Muscle of leg (tissue), 11 donors: Measurements from ENCODE around the gene ARAP1. TPM values are rescaled to one million over a fixed set of nuclear protein-coding genes. Genes with fewer than 3 reads are reported as not detected.

Experiments
- DNase-seq: peaks from one replicate; pipeline ENCODE4 v3.0.0; 2013
- H3K27ac ChIP-seq: one replicate; pipeline ENCODE4 v1.5.1; 2013; ENCODE audit warnings: mild to moderate bottlenecking, low read length, control low read depth
- H3K27me3 ChIP-seq: one replicate; pipeline ENCODE4 v1.6.1; 2013; ENCODE audit warnings: low read length; ENCODE audit not compliant: control insufficient read depth, insufficient read depth
- H3K36me3 ChIP-seq: one replicate; pipeline ENCODE4 v1.6.1; 2013; ENCODE audit warnings: low read length; ENCODE audit not compliant: control insufficient read depth, insufficient read depth
- H3K4me1 ChIP-seq: one replicate; pipeline ENCODE4 v1.6.1; 2013; ENCODE audit warnings: low read length; ENCODE audit not compliant: control insufficient read depth, insufficient read depth
- H3K4me3 ChIP-seq: one replicate; pipeline ENCODE4 v1.5.1; 2013; ENCODE audit warnings: low read length, control low read depth
- H3K9me3 ChIP-seq: replicated peaks from 2 replicates; pipeline ENCODE4 v1.6.1; 2013; ENCODE audit warnings: low read depth, low read length; ENCODE audit not compliant: control insufficient read depth
- WGBS: methylation state at CpG from one replicate; pipeline ENCODE4 v1.1.5; 2013; ENCODE audit warnings: missing lambda C conversion rate; ENCODE audit not compliant: insufficient coverage; 5-methylcytosine and 5-hydroxymethylcytosine counted together
- polyA plus RNA-seq, 8 donors: library from polyadenylated mRNA; unstranded; fragments of 120-200 nt; gene quantifications; one replicate each; pipeline versions ENCODE4 v1.2.1 to v1.2.3, GENCODE V29; 2013; ENCODE audit warnings: inconsistent platforms in 1 of 8, low replicate concordance in 1 of 8; ENCODE audit not compliant: insufficient read length in 8 of 8, insufficient read depth in 1 of 8
- total RNA-seq: library from RNA; stranded (reverse); fragments of 120-200 nt; gene quantifications from one replicate; pipeline ENCODE4 v1.2.4, GENCODE V29; 2013

Gene ARAP1
- total and polyA plus RNA-seq, 9 donors, result 56.1 to 75.1 (median 62.8) TPM

DNA sequence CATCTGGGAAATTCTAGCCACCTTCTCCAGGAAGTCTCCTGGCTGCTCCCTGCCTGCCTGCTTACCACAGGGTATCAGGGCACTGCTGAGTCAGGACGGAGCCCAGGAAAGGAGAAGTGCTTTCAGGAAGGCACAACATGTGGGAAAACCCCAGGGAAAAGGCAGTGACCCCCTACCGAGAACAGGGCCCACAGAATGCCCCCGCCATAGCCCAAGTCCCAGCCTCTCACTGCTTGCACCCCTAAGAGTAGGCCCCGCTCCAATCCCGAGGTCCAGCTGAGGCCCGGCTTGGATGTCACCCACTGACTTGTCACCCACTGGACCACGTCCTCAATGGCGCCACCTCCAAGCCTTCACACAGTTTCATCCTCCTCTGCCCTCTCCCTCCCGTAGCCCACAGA, 34.1 kb downstream of the ARAP1 start:
- Histone ChIP-seq H3K9me3 (no peaks in the 10 kb centered on the region), H3K4me3 (no peak overlapping the region), H3K36me3 (peaks cover 24% of the 10 kb centered on the region), H3K27ac (no peak overlapping the region), H3K4me1 (peaks cover 73% of the 10 kb centered on the region), H3K27me3 (no peaks in the 10 kb centered on the region)
- DNase-seq, result no peak
- 80% methylated on average over 9 of the region's 9 CpGs for WGBS

DNA sequence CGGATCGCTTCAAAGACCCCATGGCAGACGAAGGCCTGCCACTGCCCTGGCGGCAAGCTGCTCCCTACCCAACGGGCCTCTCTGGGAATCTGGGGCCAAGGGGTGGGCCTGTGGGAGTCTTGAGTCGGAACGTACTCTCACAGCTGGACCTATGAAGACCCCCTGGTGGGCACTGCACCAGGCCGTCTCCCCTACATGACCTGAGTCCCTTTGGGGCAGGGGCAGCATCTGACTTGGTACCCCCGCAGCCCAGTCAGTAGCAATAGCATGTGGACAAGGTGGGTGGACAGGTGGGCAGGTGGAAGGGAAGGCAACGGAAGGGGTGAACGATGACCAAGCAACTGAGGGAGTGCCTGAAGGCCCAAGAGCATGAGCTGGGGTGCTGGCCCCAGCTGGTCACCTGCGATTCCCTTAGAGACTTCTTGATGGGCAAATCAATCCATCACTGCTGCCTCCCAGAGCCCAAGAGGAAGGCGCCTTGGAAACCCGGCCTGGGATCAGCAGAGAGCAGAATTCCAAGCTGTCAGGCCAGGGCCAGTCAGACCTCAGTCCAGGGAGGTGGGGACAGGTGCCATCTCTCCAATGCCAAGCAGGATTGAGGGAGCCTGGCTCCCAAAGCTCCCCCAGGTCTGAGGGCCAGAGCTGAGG, 35.3 kb downstream of the ARAP1 start:
- H3K4me3 ChIP-seq, result no peak overlapping the region
- peaks cover 76% of the 10 kb centered on the region for H3K4me1 ChIP-seq
- H3K27me3 ChIP-seq, result no peaks in the 10 kb centered on the region
- peaks cover 30% of the 10 kb centered on the region for H3K36me3 ChIP-seq
- peak overlapping the region; percentile 74 for H3K27ac ChIP-seq
- 71% methylated on average over 10 of the region's 14 CpGs for WGBS
- no peak for DNase-seq
- no peaks in the 10 kb centered on the region for H3K9me3 ChIP-seq

DNA sequence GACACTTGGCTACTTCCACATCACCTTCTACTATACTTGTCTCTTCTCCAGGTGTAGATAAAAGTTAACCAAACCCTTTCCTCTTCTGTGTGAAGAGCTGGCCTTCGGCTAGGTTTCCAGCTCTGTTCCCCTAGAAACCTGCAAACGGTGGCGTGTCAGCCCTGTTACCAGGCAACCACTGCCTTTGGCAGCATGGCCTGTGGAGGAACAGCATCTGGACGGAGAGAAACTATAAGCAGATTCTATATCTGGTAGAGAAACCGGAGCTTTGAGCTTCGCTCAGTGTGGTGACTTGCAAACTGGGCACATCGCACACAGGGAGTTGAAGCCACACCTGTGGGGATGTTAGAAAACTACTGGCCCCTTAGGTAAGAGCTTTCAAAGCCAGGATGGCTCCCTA, 35.9 kb downstream of the ARAP1 start:
- DNase-seq, result peak; percentile 93
- 21% methylated on average over 6 of the region's 7 CpGs for WGBS
- Histone ChIP-seq H3K9me3 (no peaks in the 10 kb centered on the region), H3K27me3 (no peaks in the 10 kb centered on the region), H3K36me3 (peaks cover 36% of the 10 kb centered on the region), H3K4me3 (no peak overlapping the region), H3K4me1 (peaks cover 72% of the 10 kb centered on the region), H3K27ac (peak overlapping the region; percentile 74)

DNA sequence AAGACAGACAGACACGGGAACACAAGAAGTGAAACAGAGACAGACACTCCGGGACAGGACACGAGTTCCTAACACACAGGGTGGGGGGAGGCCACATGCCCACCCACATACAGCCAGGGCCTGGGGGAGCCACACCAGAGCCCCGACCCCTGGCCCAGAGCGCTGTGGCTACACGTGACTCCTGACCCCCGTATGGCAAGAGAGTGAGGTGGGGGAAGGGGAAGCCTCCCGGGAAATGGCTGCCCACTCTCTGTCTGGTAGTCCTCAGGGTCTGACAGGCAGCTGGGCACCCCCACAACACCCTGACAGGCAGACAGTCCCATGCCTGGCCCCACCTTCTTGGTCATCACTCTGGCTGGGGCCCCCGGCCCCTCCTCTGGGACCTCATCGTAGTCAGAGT, 39.4 kb downstream of the ARAP1 start:
- 7% methylated on average over 5 of the region's 10 CpGs for WGBS
- H3K27ac ChIP-seq, result peak overlapping the region; percentile 35
- peaks cover 41% of the 10 kb centered on the region for H3K4me1 ChIP-seq
- H3K9me3 ChIP-seq, result no peaks in the 10 kb centered on the region
- DNase-seq, result no peak
- H3K4me3 ChIP-seq, result no peak overlapping the region
- H3K36me3 ChIP-seq, result peaks cover 60% of the 10 kb centered on the region
- no peaks in the 10 kb centered on the region for H3K27me3 ChIP-seq

DNA sequence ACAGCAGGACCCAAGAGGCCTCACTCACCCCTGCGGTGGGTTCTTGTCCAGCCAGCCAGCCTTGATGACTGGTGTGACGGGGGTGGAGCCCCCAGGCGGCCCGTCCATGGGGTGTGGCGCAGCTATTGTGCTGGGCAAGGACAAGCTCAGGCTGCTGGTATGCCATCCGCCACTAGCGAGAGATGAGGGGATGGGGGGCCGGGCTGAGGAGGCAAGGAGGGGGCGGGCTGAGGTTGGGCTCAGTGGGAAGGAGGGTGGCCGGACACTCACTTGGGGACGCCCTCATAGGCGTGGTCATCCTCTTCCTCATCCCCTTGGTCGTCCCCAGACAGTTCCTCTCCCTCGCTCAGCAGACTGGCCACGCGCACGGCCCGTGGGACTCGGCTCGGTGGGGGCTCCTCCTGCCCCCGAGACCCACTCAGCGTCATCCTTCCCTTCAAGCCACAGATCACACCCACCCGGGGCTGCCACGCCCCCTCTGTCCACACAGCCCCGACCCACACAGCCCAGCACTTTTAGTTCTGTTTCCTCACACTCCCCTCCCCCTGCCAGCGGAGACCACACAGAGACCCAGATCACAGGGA, 39.9 kb downstream of the ARAP1 start:
- Histone ChIP-seq H3K27ac (peak overlapping the region; percentile 35), H3K36me3 (peaks cover 61% of the 10 kb centered on the region), H3K27me3 (no peaks in the 10 kb centered on the region), H3K4me3 (no peak overlapping the region), H3K9me3 (no peaks in the 10 kb centered on the region), H3K4me1 (peaks cover 39% of the 10 kb centered on the region)
- peak; percentile 76 for DNase-seq
- WGBS, result 33% methylated on average over 21 of the region's 26 CpGs

DNA sequence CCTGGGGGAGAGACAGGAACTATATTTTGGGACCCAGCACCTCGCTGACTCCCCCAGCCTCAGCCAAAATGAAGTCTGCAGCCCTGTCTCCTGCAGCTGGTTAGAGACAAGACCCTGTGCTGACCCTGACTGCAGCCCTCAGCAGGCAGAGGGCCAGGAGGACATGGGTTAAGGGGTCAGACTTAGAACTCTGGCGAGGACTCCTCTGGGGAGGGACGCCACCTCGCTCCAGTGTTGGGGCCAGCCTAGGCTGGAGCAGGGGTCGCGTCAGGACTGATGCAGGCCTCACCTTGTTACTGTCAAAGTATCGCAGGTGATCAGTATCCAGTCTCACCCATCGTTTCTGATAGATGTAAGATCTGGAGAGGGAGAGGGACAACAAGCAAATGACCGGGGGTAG, 41.1 kb downstream of the ARAP1 start:
- Histone ChIP-seq H3K27ac (no peak overlapping the region), H3K9me3 (no peaks in the 10 kb centered on the region), H3K27me3 (no peaks in the 10 kb centered on the region), H3K4me3 (no peak overlapping the region), H3K4me1 (peaks cover 29% of the 10 kb centered on the region), H3K36me3 (peaks cover 67% of the 10 kb centered on the region)
- no peak for DNase-seq
- WGBS, result 87% methylated on average over 8 of the region's 9 CpGs

DNA sequence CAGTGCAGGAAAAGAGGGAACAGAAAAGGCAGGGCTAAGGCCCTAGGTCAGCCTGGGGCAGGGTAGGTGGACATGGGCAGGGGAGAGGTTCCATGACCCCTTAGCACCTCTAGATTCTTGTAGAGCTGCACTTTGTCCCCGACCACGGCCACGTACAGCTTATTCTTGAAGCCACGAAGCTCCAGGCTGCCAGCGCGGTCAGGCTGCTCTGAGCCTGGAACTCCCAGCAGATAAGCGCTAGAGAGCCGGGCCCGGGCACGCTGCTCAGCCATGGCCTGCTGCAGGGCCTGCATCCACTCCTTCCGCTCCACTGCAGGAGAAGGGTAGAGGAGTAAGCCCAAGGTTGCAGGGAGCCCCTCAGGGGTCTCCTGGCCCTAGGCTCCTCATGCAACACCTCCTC, 41.9 kb downstream of the ARAP1 start:
- DNase-seq, result no peak
- no peaks in the 10 kb centered on the region for H3K9me3 ChIP-seq
- peaks cover 27% of the 10 kb centered on the region for H3K4me1 ChIP-seq
- no peaks in the 10 kb centered on the region for H3K27me3 ChIP-seq
- peaks cover 75% of the 10 kb centered on the region for H3K36me3 ChIP-seq
- H3K27ac ChIP-seq, result no peak overlapping the region
- 85% methylated on average over 5 of the region's 11 CpGs for WGBS
- no peak overlapping the region for H3K4me3 ChIP-seq

DNA sequence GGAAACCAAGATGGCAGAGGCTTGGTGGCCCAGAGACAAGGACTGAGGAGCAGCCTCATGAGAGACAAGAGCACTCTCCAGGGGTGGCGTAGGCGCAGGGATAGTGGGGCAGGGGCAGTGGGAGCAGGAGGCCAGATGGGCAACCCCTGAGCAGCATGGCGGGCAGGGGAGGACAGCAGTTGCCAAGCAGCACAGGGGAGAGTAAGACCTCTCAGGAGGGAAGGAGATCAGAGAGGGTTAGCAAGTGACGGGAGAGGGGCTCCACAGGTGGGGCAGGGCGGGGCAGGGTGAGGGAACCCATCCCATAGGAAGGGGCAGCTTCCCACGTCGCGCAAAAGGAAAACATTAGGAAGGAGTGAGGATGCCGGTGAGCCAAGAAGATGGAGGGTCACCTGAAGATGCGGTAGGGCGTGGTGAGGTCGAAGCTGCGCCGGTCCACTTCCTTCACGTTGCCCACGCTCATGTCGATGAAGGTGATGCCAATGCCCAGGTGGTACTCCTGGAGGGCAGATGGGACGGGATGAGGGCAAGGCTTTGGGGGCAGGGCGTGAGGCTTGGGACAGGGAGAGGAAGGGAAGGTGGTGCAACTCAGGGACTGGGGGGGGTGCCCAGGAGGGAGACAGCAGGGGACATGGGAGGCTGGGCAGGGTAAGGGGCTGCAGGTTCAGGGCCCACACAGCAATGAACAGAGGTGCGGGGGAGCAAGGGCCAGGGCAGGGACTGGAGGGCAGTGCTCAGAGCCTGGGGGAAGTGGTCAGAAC, 42.5 kb downstream of the ARAP1 start:
- peaks cover 72% of the 10 kb centered on the region for H3K36me3 ChIP-seq
- WGBS, result 92% methylated on average over 20 of the region's 20 CpGs
- no peaks in the 10 kb centered on the region for H3K27me3 ChIP-seq
- peaks cover 25% of the 10 kb centered on the region for H3K4me1 ChIP-seq
- DNase-seq, result no peak
- no peak overlapping the region for H3K4me3 ChIP-seq
- no peaks in the 10 kb centered on the region for H3K9me3 ChIP-seq
- H3K27ac ChIP-seq, result no peak overlapping the region

DNA sequence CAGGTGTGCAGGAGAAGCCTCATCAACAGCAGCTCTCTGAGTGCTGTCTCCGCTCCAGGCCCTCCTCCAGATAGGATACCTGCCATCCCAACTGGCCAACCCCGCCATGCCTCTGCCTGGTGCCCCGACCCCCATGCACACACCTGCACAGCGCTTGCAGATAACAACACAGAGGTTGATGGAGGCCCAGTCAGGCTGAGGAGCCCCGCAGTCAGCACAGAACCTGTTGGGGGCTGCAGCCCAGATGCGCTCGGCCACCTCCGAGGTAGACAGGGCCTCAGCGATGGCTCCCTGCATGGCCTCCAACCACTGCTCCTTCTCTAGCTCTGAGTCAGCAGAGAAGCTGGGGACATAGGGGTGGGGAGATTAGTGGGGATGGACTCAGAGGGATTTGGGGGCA, 45.2 kb downstream of the ARAP1 start:
- Histone ChIP-seq H3K36me3 (peaks cover 71% of the 10 kb centered on the region), H3K9me3 (no peaks in the 10 kb centered on the region), H3K27ac (no peak overlapping the region), H3K27me3 (no peaks in the 10 kb centered on the region), H3K4me1 (peaks cover 37% of the 10 kb centered on the region), H3K4me3 (no peak overlapping the region)
- no peak for DNase-seq
- WGBS, result 100% methylated on average over 8 of the region's 9 CpGs

DNA sequence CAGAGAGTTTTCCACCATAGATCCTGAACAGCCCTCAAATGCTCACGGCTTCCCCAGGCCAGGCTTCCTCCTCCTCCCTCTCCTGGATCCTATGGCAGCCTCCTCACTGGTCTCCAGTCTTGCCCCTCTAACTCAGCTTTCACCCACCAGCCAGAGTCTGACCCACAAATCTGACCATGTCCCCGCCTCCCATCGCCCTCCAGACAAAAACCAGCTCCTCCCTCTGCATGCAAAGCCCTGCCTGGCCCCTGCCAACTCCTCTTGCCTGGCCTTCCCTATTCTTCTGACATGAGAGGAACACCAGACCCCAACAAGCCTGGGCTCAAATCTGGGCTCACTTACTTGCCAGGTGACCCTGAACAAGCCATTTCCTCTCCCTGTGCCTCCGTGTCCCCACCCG, 45.6 kb downstream of the ARAP1 start:
- H3K4me3 ChIP-seq, result no peak overlapping the region
- no peak for DNase-seq
- peaks cover 38% of the 10 kb centered on the region for H3K4me1 ChIP-seq
- 62% methylated on average over 5 of the region's 5 CpGs for WGBS
- H3K9me3 ChIP-seq, result no peaks in the 10 kb centered on the region
- H3K27ac ChIP-seq, result no peak overlapping the region
- no peaks in the 10 kb centered on the region for H3K27me3 ChIP-seq
- peaks cover 71% of the 10 kb centered on the region for H3K36me3 ChIP-seq
